Stimulated activated CD8-positive, alpha-beta memory T cell treated with anti-CD3 and anti-CD28 coated beads, Interleukin-12 subunit alpha, Interleukin-12 subunit beta, amount 100 ng/mL, for 24 hours (primary cell): Measurements from ENCODE around the gene FRMPD1.
"Not testable (repeated sequence)": the region's sequence is repeated elsewhere in the genome, so short reads cannot be mapped to it uniquely, and the experiment has no call there.

Source experiments
- DNase-seq: peaks from one replicate; pipeline ENCODE4 v3.0.0-alpha.2; 2020; ENCODE audit errors: extremely low read depth

Gene FRMPD1

GRCh38 chr9:37739222-37739621, 88.5 kb downstream of the FRMPD1 start:
- DNase-seq, result no peak

GRCh38 chr9:37740128-37740527, 89.4 kb downstream of the FRMPD1 start:
- no peak for DNase-seq

- no peak for DNase-seq
Measured at GRCh38 chr9:37740631-37741328, 90.0 kb downstream of the FRMPD1 start.

GRCh38 chr9:37745970-37746369, 95.2 kb downstream of the FRMPD1 start:
- no peak for DNase-seq

- no peak for DNase-seq
Measured at GRCh38 chr9:37746448-37747270, 95.9 kb downstream of the FRMPD1 start.

GRCh38 chr9:37747271-37747753, 96.6 kb downstream of the FRMPD1 start:
- DNase-seq, result peak; percentile 17

- no peak for DNase-seq
Measured at GRCh38 chr9:37749129-37749528, 98.4 kb downstream of the FRMPD1 start.

- DNase-seq, result no peak
Measured at GRCh38 chr9:37751186-37751585, 100.4 kb downstream of the FRMPD1 start.

- DNase-seq, result not testable (repeated sequence)
Measured at GRCh38 chr9:37751704-37752103, 101.0 kb downstream of the FRMPD1 start.

- not testable (repeated sequence) for DNase-seq
Measured at GRCh38 chr9:37752112-37752511, 101.4 kb downstream of the FRMPD1 start.

- DNase-seq, result no peak
Measured at GRCh38 chr9:37752642-37753488, 102.1 kb downstream of the FRMPD1 start.

- DNase-seq, result peak; percentile 45
Measured at GRCh38 chr9:37753489-37754190, 102.9 kb downstream of the FRMPD1 start, which contains the start of gene TRMT10B. TSS of gene TRMT10B (plus strand) at chr9:37753805. CDS start at chr9:37761932, 8,127 bp downstream.

- DNase-seq, result no peak
Measured at GRCh38 chr9:37758747-37759146, 108.0 kb downstream of the FRMPD1 start.

GRCh38 chr9:37760416-37761161, 109.8 kb downstream of the FRMPD1 start:
- DNase-seq, result no peak

GRCh38 chr9:37761511-37761910, 110.8 kb downstream of the FRMPD1 start:
- no peak for DNase-seq

GRCh38 chr9:37765263-37765662, 114.5 kb downstream of the FRMPD1 start:
- DNase-seq, result not testable (repeated sequence)

GRCh38 chr9:37769306-37769705, 118.6 kb downstream of the FRMPD1 start:
- no peak for DNase-seq

- DNase-seq, result no peak
Measured at GRCh38 chr9:37769995-37770394, 119.2 kb downstream of the FRMPD1 start.

GRCh38 chr9:37775216-37775919, 124.6 kb downstream of the FRMPD1 start:
- no peak for DNase-seq

GRCh38 chr9:37776328-37776727, 125.6 kb downstream of the FRMPD1 start:
- DNase-seq, result no peak
